ENCODE data around the gene P2RY6.

P2RY6 gene

DNA sequence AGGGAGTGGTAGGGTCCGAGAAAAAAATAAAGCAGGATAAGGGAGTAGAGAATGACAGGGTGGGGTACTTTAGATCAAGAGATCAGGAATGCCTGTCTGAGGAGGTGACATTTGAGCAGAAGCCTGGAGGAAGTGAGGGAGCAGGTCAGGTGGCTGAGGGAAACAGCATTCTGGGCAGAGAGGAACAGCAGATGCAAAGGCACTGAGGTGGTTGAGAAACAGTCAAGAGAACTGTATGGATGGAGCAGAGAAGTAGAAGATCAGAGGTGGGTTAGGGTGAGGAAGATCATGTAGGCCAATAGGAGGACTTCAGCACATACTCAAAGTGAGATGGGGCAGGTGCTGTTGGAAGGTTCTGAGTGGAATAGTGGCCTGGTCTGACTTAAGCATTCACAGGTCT, 44.3 kb downstream of the P2RY6 start:
- DNase-seq (ENCODE audit: low spot score): no peak

DNA sequence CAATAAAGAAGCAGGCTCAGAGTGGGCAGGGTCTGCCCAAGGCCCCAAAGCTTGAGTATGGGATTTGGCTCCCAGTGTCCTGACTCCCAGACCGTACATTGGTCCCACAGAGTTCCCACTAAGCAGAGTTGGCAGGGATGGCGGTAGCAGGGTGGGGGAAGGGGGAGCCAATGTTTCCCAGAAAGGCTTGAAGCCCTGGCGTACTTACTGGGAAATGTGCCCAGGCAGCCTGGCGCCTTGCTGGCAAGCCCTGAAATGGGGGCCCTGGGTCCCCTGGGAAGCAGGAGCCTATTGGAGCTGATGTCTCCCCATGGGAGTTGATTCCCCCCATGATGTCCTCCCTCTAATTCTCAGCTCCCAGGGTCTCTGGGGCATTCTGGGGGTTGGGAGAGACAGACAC, 45.2 kb downstream of the P2RY6 start:
- DNase-seq (ENCODE audit: low spot score): no peak

DNA sequence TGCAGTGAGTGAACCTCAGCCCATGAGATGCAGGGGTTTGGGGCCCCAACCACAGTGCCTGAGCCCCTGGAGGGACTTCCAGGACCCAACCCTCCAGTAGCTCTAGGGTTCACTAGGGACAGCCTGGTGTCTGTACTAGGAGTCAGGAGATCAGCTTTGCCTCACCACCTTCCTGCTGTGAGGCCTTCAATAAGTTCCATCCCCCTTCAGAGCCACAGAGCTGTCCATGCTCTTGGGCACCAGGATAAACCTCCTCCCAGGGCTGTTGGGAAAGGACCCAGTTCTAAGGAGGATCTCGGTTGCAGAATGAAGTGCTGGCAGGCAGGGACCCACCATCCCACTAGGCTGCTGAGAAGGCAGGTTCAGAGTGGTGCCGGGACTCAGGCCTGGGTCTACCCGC, 45.7 kb downstream of the P2RY6 start:
- no peak for DNase-seq (ENCODE audit: low spot score)

DNA sequence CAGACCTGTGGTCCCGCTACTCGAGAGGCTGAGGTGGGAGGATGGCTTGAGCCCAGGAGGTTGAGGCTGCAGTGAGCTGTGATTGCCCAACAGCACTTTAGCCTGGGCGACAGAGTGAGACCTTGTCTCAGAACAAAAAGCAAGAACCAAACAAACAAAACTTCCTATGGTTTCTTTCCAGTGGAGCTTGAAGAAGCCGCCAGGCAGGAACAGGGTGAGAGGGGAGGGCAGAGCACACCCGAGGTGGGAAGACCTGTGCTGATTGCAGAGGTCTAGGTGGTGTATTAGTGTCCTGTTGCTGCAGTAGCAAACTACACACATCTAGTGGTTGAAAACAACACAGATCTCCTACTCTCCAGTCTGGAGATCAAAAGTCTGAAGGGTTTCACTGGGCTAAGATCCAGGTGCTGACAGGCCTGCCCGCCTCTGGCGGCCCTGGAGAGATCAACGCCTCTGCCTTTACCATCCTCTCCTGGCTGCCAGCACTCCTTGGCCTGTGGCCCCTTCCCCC, 46.4 kb downstream of the P2RY6 start:
- DNase-seq (ENCODE audit: low spot score): no peak

DNA sequence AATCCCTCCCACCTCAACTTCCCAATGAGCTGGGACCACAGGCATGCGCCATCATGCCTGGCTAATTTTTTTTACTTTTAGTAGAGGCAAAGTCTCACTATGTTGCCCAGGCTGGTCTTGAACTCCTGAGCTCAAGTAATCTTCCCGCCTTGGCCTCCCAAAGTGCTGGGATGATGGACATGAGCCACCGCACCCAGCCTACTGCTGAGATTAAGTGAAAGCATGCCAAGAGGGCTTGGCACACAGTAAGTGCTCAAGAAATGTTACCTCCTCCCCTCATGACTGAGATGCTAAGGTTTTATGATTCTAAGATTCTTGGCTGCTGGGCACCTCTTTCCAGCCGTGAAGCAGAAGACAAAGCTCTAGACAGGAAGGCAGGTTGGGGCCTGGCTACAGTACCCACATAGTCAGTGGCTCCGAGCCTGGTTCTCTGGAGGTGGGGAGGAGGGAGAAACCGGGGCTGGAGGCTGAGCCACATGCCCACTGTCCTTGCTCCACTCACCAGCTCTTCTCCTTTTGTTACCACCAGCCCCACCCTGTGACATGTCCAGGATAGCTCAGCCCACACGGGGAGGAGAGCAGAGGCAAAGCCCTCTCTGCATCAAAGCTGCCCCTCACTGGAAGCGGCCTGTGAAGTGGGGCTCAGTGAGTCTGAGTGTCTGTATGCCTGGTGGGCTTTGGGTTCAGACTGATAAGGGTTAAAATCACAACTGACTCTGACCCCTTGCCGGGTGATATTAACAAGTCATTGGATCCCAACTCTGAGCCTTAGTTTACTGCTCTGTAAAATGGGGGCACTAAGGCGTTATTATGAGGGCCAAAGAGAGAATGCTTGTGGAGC, 48.8 kb downstream of the P2RY6 start:
- DNase-seq (ENCODE audit: low spot score): no peak

DNA sequence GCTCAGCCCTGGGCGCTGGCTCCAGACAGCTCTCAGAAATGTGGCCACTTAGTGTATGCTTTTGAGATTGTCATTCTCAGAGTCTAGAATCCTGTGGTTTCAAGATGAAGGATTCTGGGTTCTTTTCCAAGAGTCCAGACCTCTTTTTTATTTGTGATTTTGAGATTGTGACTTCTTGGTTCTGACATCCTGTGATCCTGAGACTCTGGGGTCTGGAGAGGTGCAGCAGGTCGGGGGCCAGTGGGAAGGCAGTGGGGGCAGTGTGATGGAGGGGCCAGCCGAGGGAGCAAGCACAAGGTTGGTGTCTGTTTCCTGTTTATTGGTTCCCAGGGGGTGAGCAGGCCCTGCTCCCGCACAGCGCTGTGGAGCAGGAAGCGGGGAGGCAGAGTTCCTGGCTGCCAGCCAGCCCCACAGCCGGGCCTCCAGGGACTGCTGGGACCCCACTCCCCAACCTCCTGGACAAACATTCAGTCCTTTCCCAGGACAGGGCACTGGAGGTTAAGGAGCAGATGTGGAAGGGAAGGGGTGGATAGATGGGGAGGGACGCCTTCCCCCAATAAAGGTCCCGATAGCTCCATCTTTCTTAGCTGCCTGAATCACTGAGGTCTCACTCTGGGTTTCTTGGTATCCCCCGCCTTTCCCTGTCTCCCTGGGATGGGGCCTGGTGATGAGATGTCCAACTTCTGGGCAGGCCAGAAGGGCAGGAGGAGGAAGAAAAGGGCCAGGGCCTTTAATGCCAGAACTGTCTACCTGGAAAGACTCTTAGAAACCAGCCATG, 49.7 kb downstream of the P2RY6 start:
- no peak for DNase-seq (ENCODE audit: low spot score)

DNA sequence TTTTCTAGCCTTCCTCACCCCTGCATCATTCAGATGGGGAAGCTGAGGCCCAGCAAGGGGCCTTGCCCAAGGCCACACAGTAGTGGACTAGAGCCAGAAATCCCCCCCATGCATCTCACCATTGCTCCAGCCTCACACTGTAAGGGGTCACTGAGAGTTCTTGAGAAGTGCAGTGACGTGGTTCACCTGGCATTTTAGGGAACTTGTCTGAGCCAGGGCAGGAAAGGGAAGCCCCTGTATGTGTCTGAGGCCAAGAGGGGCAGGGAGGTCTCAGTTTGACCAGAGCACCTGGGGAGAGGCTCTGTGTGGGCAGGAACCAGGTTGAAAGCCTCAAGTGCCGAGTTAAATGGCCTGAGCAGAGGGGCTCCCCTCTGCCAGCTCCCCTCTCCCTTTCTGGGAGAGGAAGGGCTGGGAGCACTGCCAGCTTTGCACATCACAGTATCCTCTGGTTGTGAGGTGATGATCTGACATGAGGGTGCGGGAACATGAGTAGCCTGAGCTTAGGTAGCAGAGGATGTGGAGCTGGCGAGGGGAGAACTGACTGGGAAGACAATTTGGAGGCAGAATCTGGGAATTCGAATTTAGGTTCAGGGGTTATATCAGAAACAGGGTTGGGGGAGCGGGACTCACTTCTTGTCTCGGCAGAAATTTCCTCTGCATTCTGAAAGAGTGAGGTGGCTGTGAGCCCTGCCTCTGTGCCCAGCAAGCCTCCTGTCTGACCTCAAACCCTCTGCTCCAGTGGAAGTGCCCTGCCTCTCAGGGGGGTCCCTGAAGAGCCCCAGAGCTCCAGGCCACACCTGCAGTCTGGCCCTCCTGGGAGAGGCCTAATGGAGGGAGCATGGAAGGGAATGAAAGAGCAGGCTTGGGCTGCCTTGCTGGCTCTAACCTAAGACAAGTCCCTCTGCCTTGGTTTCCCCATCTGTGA, 50.5 kb downstream of the P2RY6 start:
- DNase-seq (ENCODE audit: low spot score): no peak

DNA sequence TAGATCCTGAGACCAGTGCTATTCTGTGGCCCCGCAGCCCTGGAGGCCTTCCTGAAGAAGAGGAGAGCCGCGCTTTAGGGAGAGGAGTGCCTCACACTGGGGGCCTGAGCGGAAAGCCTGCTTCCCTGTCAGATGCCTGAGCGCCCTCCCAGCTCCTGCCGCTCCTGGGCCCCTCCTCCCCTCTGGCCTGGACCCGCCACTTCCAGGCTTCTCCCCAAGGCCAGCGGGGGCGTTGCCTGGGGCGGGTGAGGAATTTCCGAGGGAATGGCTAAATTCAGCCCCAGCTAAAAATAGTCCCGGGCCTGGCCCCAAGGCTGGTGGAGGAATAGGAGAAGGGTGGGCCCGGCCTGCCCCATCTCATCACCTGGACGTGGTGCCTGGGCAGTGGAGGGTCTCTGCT, 51.3 kb downstream of the P2RY6 start:
- no peak for DNase-seq (ENCODE audit: low spot score)

DNA sequence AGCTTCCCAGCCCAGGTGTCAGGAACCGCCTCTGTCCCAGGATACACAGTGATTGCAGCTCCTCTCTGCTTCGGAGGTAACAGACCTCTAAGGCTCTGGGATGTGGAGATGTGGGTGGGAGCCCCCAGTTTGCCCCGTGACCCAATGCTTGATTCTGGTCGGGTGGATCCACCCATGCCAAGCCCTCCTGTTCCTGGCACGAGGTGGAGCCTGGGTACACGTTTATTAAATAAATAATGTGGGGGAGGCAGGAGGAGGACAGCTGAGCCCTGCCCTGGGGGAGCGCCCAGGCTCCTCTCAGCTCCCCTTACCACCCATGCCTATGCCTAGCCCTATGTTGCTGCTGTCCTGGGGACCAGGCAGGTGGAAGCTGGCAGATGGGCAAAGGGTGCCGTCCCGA, 52.0 kb downstream of the P2RY6 start:
- DNase-seq (ENCODE audit: low spot score): no peak

DNA sequence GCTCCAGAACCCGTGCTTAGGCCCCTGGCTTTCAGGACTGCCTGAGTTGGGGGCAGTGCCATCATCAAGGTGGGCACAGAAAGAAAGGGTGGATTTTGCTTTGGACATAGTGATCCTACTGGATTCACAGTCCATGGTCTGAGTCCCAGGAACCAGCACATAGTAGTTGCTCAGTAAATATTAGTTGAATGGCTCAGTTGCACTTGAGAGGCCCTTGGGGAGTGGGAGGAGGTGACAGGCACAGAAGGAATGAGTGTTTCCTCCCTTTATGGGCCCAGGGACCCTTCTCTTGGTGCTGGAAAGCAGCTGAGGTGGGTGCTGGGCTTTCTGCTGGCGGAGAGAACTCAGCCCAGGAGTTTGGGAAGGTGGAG, 52.5 kb downstream of the P2RY6 start:
- no peak for DNase-seq (ENCODE audit: low spot score)

DNA sequence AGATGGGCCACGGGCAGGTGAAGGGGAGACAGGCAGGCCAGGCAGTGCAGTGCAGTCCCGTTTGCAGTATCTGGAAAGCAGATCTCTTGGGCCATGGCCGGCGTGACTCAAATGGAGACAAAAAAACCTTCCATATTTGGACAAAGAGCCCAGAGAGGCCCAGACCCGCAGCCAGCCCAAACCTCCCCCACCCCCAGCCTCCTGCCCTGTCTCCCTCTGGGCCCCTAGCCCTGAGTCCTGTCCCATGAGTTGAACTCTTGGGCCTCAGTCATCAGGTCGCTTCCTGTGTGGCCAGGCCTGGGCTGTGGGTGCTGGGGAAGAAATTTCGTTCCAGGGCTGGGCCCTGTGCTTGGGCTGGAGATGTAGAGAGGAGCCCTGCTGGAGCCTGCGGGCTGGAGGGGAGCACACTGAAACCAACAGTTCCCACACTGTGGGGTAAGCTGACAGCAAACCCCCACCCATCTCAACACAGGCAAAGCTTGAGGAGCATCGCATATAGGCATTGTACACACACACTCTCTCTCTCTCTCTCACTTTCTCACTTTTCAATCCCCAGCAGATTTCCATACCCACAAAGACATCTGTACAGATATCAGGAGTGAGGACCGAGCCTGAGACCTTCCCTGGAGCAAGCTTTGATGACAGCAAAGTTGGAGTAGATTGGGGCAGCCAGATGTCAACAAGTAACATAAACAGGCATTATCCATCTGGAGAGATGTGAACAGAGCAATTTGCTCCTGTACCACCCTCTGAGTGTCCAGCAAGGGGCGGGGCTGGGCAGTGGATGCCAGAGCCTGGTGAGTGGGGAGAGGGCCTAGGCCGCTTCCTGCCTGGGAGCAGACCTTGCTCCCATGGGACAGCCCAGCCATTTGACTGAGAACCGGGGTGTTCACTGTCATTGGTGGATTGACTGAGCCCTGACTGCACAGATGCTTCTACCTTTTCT, 53.2 kb downstream of the P2RY6 start:
- DNase-seq (ENCODE audit: low spot score): no peak

DNA sequence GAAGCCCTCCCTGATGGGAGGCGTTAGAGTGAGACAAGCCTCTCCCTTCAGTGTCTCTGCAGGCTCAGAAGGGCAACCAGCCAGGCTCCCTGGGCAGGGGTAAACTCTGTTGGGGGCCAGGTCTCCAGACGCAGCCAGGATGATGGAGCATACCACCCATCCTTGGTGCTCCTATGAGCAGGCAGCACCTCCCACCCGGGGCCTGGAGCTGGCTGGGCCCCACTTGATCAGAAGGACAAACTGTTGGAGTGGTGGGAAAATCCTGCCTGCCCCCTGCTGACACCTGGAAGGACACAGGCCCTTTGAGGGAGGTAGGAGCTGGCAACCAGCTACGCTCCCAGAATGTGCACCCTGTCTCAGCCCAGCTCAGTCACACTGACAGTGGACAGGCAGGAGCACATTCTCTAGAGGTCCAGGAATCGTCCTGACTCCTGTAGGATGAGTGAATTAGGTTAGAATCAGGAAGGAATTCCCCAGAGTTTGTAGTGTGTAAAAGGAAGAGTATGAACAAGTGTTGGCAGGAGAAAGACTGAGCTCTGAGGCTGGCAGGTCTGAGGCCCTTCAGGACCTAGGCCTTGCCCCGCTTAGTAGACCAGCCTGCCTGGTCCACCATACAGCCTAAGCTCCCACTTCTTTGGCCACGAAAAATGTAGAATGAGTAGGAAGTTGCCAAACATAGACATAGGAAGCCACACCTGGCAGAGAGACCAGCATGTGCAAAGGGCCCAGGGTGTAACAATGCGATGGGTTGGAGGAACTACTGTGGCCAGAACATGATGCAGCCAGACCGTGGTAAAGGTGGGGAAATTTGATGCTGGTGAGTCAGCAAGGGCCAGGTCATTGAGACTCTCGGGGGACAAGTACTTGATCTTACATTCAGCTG, 55.0 kb downstream of the P2RY6 start:
- DNase-seq (ENCODE audit: low spot score): no peak

DNA sequence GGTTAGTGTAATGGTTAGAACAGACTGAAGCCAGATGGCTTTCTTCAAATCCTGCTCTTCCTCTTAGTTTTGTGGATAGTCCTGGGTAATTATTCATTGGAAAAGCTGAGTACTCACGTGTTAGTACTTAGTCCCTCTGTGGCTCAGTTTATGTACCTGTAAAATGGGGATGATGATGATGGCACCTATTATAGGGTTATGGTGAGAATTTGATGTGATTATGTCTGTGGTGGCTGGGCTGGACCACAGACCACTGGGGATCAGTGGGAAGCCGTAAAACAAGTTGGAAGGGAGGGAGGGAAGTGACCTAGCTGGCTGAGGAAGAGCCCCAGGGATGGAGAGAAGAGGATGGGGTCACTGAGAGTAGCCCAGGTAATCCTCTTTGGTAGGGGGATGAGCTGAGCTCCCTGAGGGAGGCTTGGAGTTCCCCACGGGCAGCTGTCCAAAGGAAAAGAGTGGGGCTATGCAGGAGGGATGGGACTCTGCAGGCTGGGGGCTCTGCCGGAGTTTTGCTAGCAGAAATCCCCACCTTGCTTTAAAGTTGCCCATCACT, 55.8 kb downstream of the P2RY6 start:
- DNase-seq (ENCODE audit: low spot score): no peak

DNA sequence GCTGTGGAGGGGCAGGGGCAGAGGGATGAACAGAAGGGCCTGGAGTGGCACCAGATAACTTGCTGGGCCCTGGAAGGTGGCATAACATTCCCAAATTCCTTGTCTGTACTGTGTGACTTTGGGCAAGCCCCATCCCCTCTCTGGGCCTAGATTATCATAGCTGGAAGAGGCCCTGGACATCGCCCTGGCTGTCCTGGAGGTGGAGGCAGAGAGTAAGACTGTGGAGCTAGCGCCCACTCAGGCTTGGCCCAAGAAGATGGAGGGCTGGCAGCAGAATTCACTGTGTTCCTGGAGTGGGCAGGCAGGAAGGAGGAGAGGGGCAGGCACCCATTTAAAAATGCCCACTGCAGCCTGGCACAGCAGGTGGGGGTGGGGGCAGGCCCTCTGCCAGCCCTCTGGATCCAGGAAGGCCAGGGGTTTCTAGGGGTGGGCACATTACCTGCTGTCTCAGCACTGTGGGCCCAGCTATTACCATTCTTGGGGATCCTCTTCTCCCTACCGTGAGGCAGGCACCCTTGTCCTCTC, 58.5 kb downstream of the P2RY6 start:
- DNase-seq (ENCODE audit: low spot score): peak; percentile 73

DNA sequence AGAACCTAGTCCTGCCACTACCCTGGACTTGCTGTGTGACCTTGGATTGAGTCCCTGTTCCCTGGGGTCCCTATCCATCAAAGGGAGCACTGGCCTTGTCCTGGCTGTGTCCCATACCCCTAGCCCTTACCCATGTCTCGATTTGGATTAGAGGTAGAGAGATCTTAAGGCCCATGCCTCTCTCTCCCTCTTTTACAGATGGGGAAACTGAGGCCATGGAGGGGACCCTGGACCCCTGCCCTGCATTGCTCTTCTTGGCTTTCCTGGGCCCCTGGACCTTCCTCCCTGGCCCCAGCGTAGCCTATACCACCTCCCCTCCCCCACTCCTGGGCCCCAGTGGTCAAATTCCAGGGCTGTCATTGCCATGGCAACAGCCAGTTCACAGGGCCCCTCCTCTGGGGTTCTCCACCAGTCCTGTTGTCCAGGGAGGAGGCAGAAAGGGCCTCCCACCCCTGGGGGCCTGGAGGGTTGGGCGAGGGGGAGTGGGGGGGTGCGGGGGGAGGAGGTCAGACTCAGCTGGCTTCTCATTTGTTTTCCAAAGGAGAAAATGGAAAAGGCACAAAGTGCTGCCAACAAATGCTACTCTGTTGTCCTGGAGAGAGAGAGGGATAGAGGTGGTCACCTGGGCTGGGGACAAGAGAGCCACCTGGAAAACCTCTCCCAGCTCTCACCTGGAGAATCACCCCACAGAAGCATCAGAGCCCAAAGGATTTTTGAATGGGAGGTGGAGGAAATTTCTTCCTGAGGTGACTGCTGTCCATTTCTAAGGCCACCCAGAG, 59.2 kb downstream of the P2RY6 start:
- DNase-seq (ENCODE audit: low spot score): peak; percentile 91

DNA sequence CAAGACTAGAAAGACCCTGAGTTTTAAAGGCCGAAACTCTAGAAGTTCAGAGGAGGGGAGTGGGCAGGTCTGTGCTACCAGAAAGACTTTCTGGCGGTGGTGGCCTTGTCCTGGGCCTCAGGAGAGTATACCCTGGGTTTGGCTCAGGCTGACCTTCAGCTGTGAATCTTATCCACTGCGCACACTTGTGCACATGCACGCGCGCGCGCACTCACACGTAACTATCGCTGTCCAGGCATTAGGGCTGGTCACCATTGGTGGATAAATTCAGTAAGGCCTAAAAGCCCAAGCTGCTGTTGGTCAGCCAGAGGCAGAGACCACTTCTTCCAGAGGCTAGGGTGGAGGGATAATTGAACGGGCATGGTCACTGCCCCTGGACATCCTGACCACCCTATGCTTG, 61.0 kb downstream of the P2RY6 start:
- no peak for DNase-seq (ENCODE audit: low spot score)

DNA sequence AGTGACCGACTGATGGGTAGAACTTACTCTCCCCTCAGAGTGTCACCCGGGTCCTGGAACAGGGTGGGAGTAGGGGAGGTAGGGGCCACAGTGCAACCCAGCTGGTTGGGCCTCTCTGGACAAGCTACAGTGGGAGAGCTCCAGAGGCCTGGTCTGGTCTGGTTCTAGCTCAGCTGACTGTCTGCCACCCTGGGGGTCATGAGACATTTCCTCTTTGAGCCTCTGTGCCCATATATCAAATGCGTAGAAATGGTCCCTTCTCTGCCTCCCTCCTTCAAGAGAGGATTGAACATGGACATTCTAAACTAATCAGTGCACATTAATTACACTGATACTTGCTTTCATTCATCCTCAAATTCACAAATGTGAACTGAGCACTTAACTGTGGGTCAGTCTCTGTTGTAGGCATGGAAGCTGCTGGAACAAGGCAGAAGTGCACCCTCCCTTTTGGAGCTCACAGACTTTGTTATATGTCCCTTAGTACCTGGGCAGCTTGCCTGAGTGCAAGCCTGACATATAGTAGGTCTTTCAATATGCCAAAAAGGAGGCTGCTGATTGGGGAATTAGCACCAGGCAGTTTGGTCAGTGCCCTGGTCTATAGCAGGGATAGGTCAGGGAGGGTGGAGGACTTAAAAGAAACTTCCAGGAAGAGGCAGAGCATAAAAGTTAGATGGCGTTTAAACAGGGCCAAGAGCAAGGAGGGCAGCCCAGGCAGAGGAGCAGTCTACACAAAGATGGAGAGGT, 61.7 kb downstream of the P2RY6 start:
- DNase-seq (ENCODE audit: low spot score): no peak
